GM23338 (cell line): ENCODE measurements around the gene GPR34. TPM values are rescaled to one million over a fixed set of nuclear protein-coding genes. Genes with fewer than 3 reads are reported as not detected.

ENCODE experiments used
- ATAC-seq: fragments of 200-7000 bp; cut with Tn5 transposase; 3 replicates; pipeline ENCODE4 v1.9.1; 2020
- DNase-seq: peaks from one replicate; pipeline ENCODE4 v3.0.0-alpha.2; 2015; ENCODE audit warnings: low spot score
- H2AFZ ChIP-seq: fragments of 200-600 bp; sonication (generic); 2 replicates; pipeline ENCODE4 v1.8.0; 2016; ENCODE audit warnings: antibody characterized with exemption, mild to moderate bottlenecking, moderate library complexity
- H3F3A ChIP-seq: fragments of 200-600 bp; sonication (generic); replicated peaks from 2 replicates; pipeline ENCODE4 v1.8.0; 2017; ENCODE audit warnings: antibody characterized with exemption, mixed run types, low read depth
- H3K27ac ChIP-seq: fragments of 200-600 bp; sonication (generic); 2 replicates; pipeline ENCODE4 v1.6.1; 2016; ENCODE audit warnings: low read depth
- H3K27me3 ChIP-seq: fragments of 200-600 bp; sonication (generic); 2 replicates; pipeline ENCODE4 v1.8.0; 2016; ENCODE audit warnings: mild to moderate bottlenecking, mixed run types, moderate library complexity; ENCODE audit not compliant: insufficient read depth
- H3K36me3 ChIP-seq: fragments of 200-600 bp; sonication (generic); 2 replicates; pipeline ENCODE4 v1.8.0; 2016; ENCODE audit warnings: mild to moderate bottlenecking; ENCODE audit not compliant: insufficient read depth
- H3K4me1 ChIP-seq: fragments of 200-600 bp; sonication (generic); 2 replicates; pipeline ENCODE4 v1.8.0; 2016; ENCODE audit warnings: mild to moderate bottlenecking, moderate library complexity; ENCODE audit not compliant: insufficient read depth
- H3K4me2 ChIP-seq: fragments of 200-600 bp; sonication (generic); 2 replicates; pipeline ENCODE4 v1.7.1; 2017; ENCODE audit warnings: mixed run types
- H3K4me3 ChIP-seq: fragments of 200-600 bp; sonication (generic); 2 replicates; pipeline ENCODE4 v1.6.1; 2016; ENCODE audit warnings: mixed run types
- H3K79me2 ChIP-seq: fragments of 200-600 bp; sonication (generic); replicated peaks from 2 replicates; pipeline ENCODE4 v1.8.0; 2017; ENCODE audit warnings: mild to moderate bottlenecking; ENCODE audit not compliant: insufficient read depth
- H3K9me2 ChIP-seq: fragments of 200-600 bp; sonication (generic); 2 replicates; pipeline ENCODE4 v1.8.0; 2017; ENCODE audit not compliant: insufficient read depth
- H4K20me1 ChIP-seq: fragments of 200-600 bp; sonication (generic); replicated peaks from 2 replicates; pipeline ENCODE4 v1.8.0; 2017; ENCODE audit warnings: mild to moderate bottlenecking; ENCODE audit not compliant: insufficient read depth
- H3K27ac Mint-ChIP-seq: 2 replicates; pipeline ENCODE4 v1.8.0; 2020; ENCODE audit warnings: inconsistent platforms, mild to moderate bottlenecking, moderate library complexity, mixed read lengths
- H3K27me3 Mint-ChIP-seq: 3 replicates; pipeline ENCODE4 v1.8.0; 2022; ENCODE audit warnings: low read depth, mild to moderate bottlenecking, moderate library complexity, mixed read lengths, inconsistent platforms; ENCODE audit not compliant: insufficient read depth, poor library complexity
- H3K36me3 Mint-ChIP-seq: 3 replicates; pipeline ENCODE4 v1.8.0; 2021; ENCODE audit warnings: low read depth, mild to moderate bottlenecking, inconsistent platforms, moderate library complexity, mixed read lengths
- H3K4me1 Mint-ChIP-seq: 3 replicates; pipeline ENCODE4 v1.8.0; 2020; ENCODE audit warnings: mild to moderate bottlenecking, inconsistent platforms, mixed read lengths
- H3K4me3 Mint-ChIP-seq: 3 replicates; pipeline ENCODE4 v1.8.0; 2021; ENCODE audit warnings: moderate library complexity, mild to moderate bottlenecking, inconsistent platforms, mixed read lengths
- H3K9me3 Mint-ChIP-seq: 3 replicates; pipeline ENCODE4 v1.8.0; 2020; ENCODE audit warnings: moderate library complexity, mild to moderate bottlenecking, inconsistent platforms, mixed read lengths
- CREB1 ChIP-seq: fragments of 250-450 bp; sonication (Bioruptor Pico); IDR thresholded peaks from 2 replicates; pipeline ENCODE4 v1.5.0; 2020; ENCODE audit warnings: low read depth, mild to moderate bottlenecking, moderate library complexity
- JUNB ChIP-seq: IDR thresholded peaks from one replicate; pipeline ENCODE4 v1.6.1; 2016; ENCODE audit warnings: antibody characterized with exemption; ENCODE audit not compliant: unreplicated experiment
- POLR2AphosphoS5 ChIP-seq: IDR thresholded peaks from 2 replicates; pipeline ENCODE4 v1.6.1; 2016; ENCODE audit warnings: antibody characterized with exemption, low read depth
- ZNF114 ChIP-seq: fragments of 250-450 bp; sonication (Bioruptor Pico); IDR thresholded peaks from 2 replicates; pipeline ENCODE4 v1.5.0; 2020; ENCODE audit warnings: mild to moderate bottlenecking, moderate library complexity
- ZNF331 ChIP-seq: fragments of 250-450 bp; sonication (Bioruptor Pico); IDR thresholded peaks from 2 replicates; pipeline ENCODE4 v1.5.0; 2020; ENCODE audit warnings: low read depth, mild to moderate bottlenecking, moderate library complexity
- polyA plus RNA-seq: library from polyadenylated mRNA; unstranded; fragments of >200 nt; fragmentation: Nextera tagmentation; extraction: Ambion mirVana; gene quantifications from 2 replicates; pipeline ENCODE4 v1.2.1, GENCODE V29; 2016
- total RNA-seq: library from RNA; depleted of rRNA; stranded (reverse); fragments of >200 nt; shearing (Covaris generic); gene quantifications from 2 replicates; pipeline ENCODE4 v1.2.3, GENCODE V29; 2014
- TF ChIP-seq, protein P1 (sequence below), 2 experiments: fragments of 200-600 bp in 1 of 2; sonication (generic) in 1 of 2; conservative IDR thresholded peaks; 2 replicates each; pipeline versions ENCODE4 v1.5.1 to v1.6.1; 2016 to 2017; ENCODE audit warnings: antibody characterized with exemption in 2 of 2, low read depth in 2 of 2, mild to moderate bottlenecking in 2 of 2, moderate library complexity in 1 of 2
- TF ChIP-seq, protein P2 (sequence below): IDR thresholded peaks from one replicate; pipeline ENCODE4 v1.6.1; 2018; ENCODE audit warnings: antibody characterized with exemption; ENCODE audit not compliant: unreplicated experiment

Gene GPR34
- total and polyA plus RNA-seq, 2 experiments from 2014 or later: 0.55 TPM; not detected in 1

DNA sequence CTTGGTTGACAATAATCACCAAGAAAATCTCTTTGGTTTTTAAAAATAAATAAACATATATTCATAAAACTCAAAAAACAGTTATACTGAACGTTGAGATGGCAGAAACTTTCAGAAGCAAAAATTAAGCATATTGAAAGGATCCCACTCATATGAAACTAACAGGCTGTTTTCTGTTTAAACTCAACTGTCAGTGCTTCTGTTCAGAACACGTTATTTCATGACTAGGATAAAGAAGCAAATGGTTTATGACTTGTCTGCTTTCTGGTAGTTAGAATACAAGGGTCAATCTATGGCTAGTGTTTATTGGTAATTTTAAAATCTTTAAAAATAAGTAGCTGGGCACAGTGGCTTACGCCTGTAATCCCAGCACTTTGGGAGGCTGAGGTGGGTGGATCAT is 39.4 kb downstream of the GPR34 start:
- Histone ChIP-seq H3K79me2 (no peaks in the 10 kb centered on the region), H3K36me3 (no peaks in the 10 kb centered on the region), H3K4me3 (no peak overlapping the region), H3K4me2 (no peak overlapping the region), H2AFZ (no peak overlapping the region), H3K9me2 (no peaks in the 10 kb centered on the region), H3K27me3 (no peaks in the 10 kb centered on the region), H3F3A (no peaks in the 10 kb centered on the region), H3K27ac (no peak overlapping the region), H3K4me1 (no peaks in the 10 kb centered on the region), H4K20me1 (no peaks in the 10 kb centered on the region)
- Mint-ChIP-seq H3K27me3 (no peaks in the 10 kb centered on the region), H3K36me3 (no peaks in the 10 kb centered on the region), H3K9me3 (no peaks in the 10 kb centered on the region), H3K4me3 (no peak overlapping the region), H3K4me1 (peaks cover 6% of the 10 kb centered on the region), H3K27ac (no peak overlapping the region)
- DNase-seq (no peak), ATAC-seq (no peak)
- TF ChIP-seq, protein P1, sequence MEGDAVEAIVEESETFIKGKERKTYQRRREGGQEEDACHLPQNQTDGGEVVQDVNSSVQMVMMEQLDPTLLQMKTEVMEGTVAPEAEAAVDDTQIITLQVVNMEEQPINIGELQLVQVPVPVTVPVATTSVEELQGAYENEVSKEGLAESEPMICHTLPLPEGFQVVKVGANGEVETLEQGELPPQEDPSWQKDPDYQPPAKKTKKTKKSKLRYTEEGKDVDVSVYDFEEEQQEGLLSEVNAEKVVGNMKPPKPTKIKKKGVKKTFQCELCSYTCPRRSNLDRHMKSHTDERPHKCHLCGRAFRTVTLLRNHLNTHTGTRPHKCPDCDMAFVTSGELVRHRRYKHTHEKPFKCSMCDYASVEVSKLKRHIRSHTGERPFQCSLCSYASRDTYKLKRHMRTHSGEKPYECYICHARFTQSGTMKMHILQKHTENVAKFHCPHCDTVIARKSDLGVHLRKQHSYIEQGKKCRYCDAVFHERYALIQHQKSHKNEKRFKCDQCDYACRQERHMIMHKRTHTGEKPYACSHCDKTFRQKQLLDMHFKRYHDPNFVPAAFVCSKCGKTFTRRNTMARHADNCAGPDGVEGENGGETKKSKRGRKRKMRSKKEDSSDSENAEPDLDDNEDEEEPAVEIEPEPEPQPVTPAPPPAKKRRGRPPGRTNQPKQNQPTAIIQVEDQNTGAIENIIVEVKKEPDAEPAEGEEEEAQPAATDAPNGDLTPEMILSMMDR (conservative IDR thresholded peaks at IDR 0.05; ENCODE audit: low read depth in 2 of 2): no peak
- no peak for TF ChIP-seq POLR2AphosphoS5
- no peak for TF ChIP-seq ZNF114 (CRISPR knock-in tag)
- TF ChIP-seq JUNB: no peak
- TF ChIP-seq, protein P2, sequence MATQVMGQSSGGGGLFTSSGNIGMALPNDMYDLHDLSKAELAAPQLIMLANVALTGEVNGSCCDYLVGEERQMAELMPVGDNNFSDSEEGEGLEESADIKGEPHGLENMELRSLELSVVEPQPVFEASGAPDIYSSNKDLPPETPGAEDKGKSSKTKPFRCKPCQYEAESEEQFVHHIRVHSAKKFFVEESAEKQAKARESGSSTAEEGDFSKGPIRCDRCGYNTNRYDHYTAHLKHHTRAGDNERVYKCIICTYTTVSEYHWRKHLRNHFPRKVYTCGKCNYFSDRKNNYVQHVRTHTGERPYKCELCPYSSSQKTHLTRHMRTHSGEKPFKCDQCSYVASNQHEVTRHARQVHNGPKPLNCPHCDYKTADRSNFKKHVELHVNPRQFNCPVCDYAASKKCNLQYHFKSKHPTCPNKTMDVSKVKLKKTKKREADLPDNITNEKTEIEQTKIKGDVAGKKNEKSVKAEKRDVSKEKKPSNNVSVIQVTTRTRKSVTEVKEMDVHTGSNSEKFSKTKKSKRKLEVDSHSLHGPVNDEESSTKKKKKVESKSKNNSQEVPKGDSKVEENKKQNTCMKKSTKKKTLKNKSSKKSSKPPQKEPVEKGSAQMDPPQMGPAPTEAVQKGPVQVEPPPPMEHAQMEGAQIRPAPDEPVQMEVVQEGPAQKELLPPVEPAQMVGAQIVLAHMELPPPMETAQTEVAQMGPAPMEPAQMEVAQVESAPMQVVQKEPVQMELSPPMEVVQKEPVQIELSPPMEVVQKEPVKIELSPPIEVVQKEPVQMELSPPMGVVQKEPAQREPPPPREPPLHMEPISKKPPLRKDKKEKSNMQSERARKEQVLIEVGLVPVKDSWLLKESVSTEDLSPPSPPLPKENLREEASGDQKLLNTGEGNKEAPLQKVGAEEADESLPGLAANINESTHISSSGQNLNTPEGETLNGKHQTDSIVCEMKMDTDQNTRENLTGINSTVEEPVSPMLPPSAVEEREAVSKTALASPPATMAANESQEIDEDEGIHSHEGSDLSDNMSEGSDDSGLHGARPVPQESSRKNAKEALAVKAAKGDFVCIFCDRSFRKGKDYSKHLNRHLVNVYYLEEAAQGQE: no peak
- no peak for TF ChIP-seq CREB1 (CRISPR knock-in tag)

DNA sequence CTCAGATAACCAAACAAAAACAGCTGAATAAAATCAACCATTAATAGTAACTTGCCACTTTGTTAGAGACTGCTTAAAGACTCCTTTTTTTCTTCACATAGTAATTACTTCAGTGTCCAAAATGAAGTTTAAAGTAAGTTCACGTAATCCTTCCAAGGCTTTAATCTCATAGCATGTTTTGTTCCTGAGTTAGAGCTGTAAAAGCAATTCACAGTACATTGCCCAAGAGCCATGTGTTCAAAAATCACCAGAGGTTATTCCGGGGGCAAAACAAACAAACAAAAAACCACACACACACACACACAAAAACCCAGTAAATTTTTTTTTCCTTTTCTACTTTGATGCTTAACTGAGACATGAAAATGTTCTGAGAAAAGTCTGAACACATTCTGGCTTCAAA is 41.3 kb downstream of the GPR34 start:
- Histone ChIP-seq H3K36me3 (no peaks in the 10 kb centered on the region), H3F3A (no peaks in the 10 kb centered on the region), H3K4me1 (0 out of 2 replicates have a peak, but pooled peaks cover 3% of the 10 kb centered on the region), H3K27ac (no peak overlapping the region), H3K4me2 (no peak overlapping the region), H3K9me2 (no peaks in the 10 kb centered on the region), H2AFZ (no peak overlapping the region), H3K4me3 (no peak overlapping the region), H4K20me1 (no peaks in the 10 kb centered on the region), H3K79me2 (no peaks in the 10 kb centered on the region), H3K27me3 (no peaks in the 10 kb centered on the region)
- Mint-ChIP-seq H3K27me3 (no peaks in the 10 kb centered on the region), H3K9me3 (no peaks in the 10 kb centered on the region), H3K36me3 (no peaks in the 10 kb centered on the region), H3K4me1 (peaks cover 10% of the 10 kb centered on the region), H3K27ac (no peak overlapping the region), H3K4me3 (no peak overlapping the region)
- DNase-seq (no peak), ATAC-seq (no peak)
- TF ChIP-seq ZNF331 (CRISPR knock-in tag) (no peak), POLR2AphosphoS5 (no peak)
